Tibial artery (tissue), 4 donors: ENCODE measurements around the gene SART1.
A peak's percentile ranks its signal among the peaks of the same experiment; 100 is the strongest.
"Not testable (repeated sequence)": the region's sequence is repeated elsewhere in the genome, so short reads cannot be mapped to it uniquely, and the experiment has no call there.

Source experiments
- DNase-seq, 2 donors: peaks; one replicate each; pipeline ENCODE4 v3.0.0-alpha.2; 2019
- H3K27ac ChIP-seq, 2 donors: fragments of 200-600 bp; sonication (generic) in 1 of 2; 1 replicate in 1 of 2; 2 replicates in 1 of 2; pipeline ENCODE4 v1.5.1; 2018 to 2019; ENCODE audit warnings: mild to moderate bottlenecking in 1 of 2
- H3K27me3 ChIP-seq, 2 donors: fragments of 200-600 bp; sonication (generic) in 1 of 2; one replicate each; pipeline versions ENCODE4 v1.5.1 to v1.6.0; 2016 to 2019
- H3K36me3 ChIP-seq, 3 donors: fragments of 200-600 bp; sonication (generic) in 2 of 3; one replicate each; pipeline ENCODE4 v1.5.1; 2016 to 2019; ENCODE audit warnings: mild to moderate bottlenecking in 2 of 3
- H3K4me1 ChIP-seq, 4 donors: fragments of 200-600 bp; sonication (generic) in 2 of 4; 1 replicate in 3 of 4; 2 replicates in 1 of 4; pipeline ENCODE4 v1.5.1; 2016 to 2019
- H3K4me3 ChIP-seq, 2 donors: fragments of 200-600 bp; sonication (generic) in 1 of 2; 1 replicate in 1 of 2; 2 replicates in 1 of 2; pipeline ENCODE4 v1.5.1; 2018 to 2019; ENCODE audit warnings: mild to moderate bottlenecking in 2 of 2
- H3K9me3 ChIP-seq, 3 donors: fragments of 200-600 bp; sonication (generic) in 1 of 3; one replicate each; pipeline ENCODE4 v1.5.1; 2016 to 2019
- intact Hi-C: fragments of 100-400 bp; cut with DNase I; formaldehyde crosslinking; loops from one replicate; pipeline ENCODE4 v1.15.0; 2023; ENCODE audit warnings: low total_unique reads
- TF ChIP-seq, protein P1 (sequence below), 2 experiments: fragments of 200-600 bp in 1 of 2; fragments of 450-650 bp in 1 of 2; IDR thresholded peaks; one replicate each; pipeline ENCODE4 v1.5.1; 2017 to 2019; ENCODE audit warnings: antibody characterized with exemption in 2 of 2, mild to moderate bottlenecking in 1 of 2, moderate library complexity in 1 of 2

Gene SART1

DNA sequence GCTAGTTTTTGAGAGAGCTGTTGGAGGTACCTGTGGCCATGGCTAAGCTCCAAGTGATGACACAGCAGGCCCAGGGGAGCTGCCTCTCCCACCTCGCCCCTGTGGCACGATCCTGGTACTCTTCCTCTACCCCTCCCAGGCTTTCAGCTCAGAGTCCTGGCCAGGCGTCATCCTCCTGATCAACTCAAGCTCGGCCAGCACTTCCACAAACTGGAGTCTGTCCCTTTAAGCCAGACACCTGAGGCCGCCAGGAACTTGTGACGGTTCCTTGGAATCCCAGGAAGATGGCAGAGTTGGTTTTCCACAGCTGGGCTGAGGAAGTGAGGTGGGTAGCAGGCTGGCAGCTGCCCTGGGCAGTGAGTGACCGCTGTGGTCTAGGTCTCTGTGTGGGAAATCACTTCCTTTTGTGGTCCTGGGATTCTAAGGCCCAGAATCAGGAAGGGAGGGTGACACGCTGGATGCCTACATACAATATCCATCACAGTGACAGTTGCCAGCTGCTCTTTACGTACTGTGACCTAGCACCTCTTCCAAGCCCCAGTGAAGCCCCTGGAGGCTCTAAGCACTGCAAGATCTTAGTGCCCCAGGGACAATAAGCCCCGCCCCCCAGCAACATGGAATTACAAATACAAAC lies 47.1 kb downstream of the SART1 start:
- intact Hi-C loops, result no loop called here
- Histone ChIP-seq H3K27me3 (no peaks in the 10 kb centered on the region), H3K4me1 (peaks cover 0 to 32% (median 23%) of the 10 kb centered on the region in 4 donors), H3K36me3 (peaks cover 9 to 30% (median 14%) of the 10 kb centered on the region in 3 donors), H3K27ac (no peak overlapping the region), H3K4me3 (no peak overlapping the region), H3K9me3 (no peaks in the 10 kb centered on the region)
- no peak for DNase-seq
- TF ChIP-seq, protein P1, sequence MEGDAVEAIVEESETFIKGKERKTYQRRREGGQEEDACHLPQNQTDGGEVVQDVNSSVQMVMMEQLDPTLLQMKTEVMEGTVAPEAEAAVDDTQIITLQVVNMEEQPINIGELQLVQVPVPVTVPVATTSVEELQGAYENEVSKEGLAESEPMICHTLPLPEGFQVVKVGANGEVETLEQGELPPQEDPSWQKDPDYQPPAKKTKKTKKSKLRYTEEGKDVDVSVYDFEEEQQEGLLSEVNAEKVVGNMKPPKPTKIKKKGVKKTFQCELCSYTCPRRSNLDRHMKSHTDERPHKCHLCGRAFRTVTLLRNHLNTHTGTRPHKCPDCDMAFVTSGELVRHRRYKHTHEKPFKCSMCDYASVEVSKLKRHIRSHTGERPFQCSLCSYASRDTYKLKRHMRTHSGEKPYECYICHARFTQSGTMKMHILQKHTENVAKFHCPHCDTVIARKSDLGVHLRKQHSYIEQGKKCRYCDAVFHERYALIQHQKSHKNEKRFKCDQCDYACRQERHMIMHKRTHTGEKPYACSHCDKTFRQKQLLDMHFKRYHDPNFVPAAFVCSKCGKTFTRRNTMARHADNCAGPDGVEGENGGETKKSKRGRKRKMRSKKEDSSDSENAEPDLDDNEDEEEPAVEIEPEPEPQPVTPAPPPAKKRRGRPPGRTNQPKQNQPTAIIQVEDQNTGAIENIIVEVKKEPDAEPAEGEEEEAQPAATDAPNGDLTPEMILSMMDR (IDR thresholded peaks at IDR 0.05), result no peak

DNA sequence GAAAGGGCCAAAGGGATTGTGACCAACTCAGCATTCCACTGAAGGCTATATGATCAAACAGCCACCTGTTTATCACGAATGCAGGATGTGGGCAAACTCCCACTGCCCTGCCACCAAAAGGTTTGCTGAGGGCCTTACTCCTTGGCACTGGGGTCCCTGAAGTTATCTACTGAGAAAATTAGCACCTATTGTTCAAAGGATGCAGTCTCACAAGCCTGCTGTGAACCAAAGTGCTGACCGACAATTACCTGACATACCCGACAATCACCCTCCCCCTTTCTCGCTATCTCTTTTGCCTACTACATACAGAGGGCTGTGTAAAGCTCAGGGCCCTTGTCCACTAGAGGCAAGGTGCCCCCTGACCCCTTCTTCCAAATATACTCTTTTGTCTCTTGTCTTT lies 48.5 kb downstream of the SART1 start:
- H3K9me3 ChIP-seq, result not testable (repeated sequence)
- peaks cover 0 to 15% (median 2%) of the 10 kb centered on the region in 3 donors for H3K36me3 ChIP-seq

DNA sequence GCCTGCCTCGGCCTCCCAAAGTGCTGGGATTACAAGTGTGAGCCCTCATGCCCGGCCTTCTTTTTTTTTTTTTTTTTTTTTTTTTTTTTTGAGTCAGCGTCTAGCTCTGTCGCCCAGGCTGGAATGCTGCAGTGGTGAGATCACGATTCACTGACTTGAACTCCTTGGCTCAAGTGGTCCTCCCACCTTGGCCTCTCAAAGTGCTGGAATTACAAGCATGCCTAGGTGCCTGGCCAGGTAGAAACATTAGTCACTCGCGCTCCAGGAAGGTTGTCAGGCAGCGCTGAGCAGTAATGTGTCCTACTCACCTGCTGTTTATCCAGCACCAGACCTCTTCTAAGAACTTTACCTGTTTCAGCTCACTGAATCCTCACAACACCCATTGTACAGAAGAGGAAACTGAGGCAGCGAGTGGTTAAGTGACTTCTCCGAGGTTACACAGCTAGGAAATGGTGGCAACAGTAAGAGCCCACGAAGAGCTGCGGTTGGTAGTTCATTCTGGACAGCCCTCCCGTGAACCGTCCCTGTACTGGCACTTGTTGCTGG lies 49.8 kb downstream of the SART1 start:
- Histone ChIP-seq H3K27ac (peak overlapping the region; percentile 69 to 96), H3K36me3 (peaks cover 0 to 3% (median 0%) of the 10 kb centered on the region in 3 donors), H3K27me3 (no peaks in the 10 kb centered on the region), H3K4me1 (peaks cover 0 to 56% (median 47%) of the 10 kb centered on the region in 4 donors), H3K9me3 (no peaks in the 10 kb centered on the region), H3K4me3 (peak overlapping the region; percentile 6 to 35)
- TF ChIP-seq, protein P1 (IDR thresholded peaks at IDR 0.05), result no peak
- intact Hi-C loops, result no loop called here
- no peak for DNase-seq

More for the DNA sequence above, 48.5 kb downstream of the SART1 start:
- H3K27me3 ChIP-seq, DNase-seq, H3K27ac ChIP-seq, H3K4me3 ChIP-seq, intact Hi-C loops: not testable (repeated sequence)
- H3K4me1 ChIP-seq, result peaks cover 0 to 44% (median 34%) of the 10 kb centered on the region in 4 donors

DNA sequence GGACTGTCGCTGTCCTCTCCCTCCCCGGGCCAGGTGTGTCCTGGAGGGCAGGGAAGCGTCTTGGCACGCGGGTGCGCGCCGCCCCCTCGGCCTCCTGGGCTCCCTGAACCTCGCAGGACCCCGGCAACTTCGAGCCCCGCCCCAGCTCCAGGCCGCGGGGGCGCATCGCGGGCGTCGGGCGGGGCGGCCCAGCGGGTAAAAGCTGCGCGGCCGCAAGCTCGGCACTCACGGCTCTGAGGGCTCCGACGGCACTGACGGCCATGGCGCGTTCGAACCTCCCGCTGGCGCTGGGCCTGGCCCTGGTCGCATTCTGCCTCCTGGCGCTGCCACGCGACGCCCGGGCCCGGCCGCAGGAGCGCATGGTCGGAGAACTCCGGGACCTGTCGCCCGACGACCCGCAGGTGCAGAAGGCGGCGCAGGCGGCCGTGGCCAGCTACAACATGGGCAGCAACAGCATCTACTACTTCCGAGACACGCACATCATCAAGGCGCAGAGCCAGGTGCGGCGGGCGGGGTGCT lies 50.3 kb downstream of the SART1 start, which contains the start of gene CST6:
Gene CST6 (plus strand): TSS at position 224 of the 519 bp plus-strand sequence. CDS start 37 bp downstream, at position 261.
- peak within 1 kb of the TSS; percentile 69 to 96 for H3K27ac ChIP-seq
- no peaks in the 10 kb centered on the region for H3K9me3 ChIP-seq
- H3K4me3 ChIP-seq, result peak within 1 kb of the TSS; percentile 6 to 35
- TF ChIP-seq, protein P1 (IDR thresholded peaks at IDR 0.05), result no peak
- no peaks in the 10 kb centered on the region for H3K27me3 ChIP-seq
- DNase-seq, result no peak
- intact Hi-C loops, result no loop called here
- no peaks in the 10 kb centered on the region for H3K36me3 ChIP-seq
- peaks cover 0 to 62% (median 52%) of the 10 kb centered on the region in 4 donors for H3K4me1 ChIP-seq

DNA sequence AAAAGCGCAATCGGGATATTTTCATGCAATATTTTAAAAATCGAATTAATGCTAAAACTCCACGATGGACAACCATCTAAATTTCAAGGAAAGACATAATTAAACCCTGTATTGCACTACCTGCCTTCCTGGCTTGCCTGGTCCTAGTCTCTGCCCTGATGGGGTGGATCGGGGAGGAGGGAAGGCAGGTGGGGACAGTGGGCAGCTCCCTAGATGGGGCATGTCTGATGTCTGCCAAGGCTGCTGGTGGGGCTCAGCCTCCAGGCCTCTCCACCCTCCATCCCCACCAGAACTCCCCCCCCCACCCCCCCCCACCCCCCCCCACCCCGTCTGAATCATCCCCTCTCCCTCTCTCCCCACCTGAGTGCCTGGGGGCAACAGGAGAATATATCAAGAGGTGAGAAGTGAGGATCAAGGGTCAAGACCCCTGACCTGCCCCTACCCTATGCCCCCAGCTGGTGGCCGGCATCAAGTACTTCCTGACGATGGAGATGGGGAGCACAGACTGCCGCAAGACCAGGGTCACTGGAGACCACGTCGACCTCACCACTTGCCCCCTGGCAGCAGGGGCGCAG lies 50.9 kb downstream of the SART1 start:
- H3K4me1 ChIP-seq, result peaks cover 0 to 68% (median 56%) of the 10 kb centered on the region in 4 donors
- TF ChIP-seq, protein P1 (IDR thresholded peaks at IDR 0.05), result no peak
- intact Hi-C loops, result no loop called here
- no peaks in the 10 kb centered on the region for H3K27me3 ChIP-seq
- no peaks in the 10 kb centered on the region for H3K9me3 ChIP-seq
- no peak for DNase-seq
- no peaks in the 10 kb centered on the region for H3K36me3 ChIP-seq
- peak overlapping the region; percentile 69 to 96 for H3K27ac ChIP-seq
- H3K4me3 ChIP-seq, result no peak overlapping the region
